NCI-H128 (cell line): ENCODE results near the gene RASA4.
"Not testable (repeated sequence)": the region's sequence is repeated elsewhere in the genome, so short reads cannot be mapped to it uniquely, and the experiment has no call there.

ENCODE experiments used
- DNase-seq: peaks from one replicate; lab custom pipeline; 2025; ENCODE audit not compliant: unreplicated experiment; lab: John Stamatoyannopoulos, UW

The RASA4 gene

GRCh38 chr7:102544372-102544771 is 72.2 kb downstream of the RASA4 start:
- not testable (repeated sequence) for DNase-seq

GRCh38 chr7:102543596-102543995 is 73.0 kb downstream of the RASA4 start, which contains the start of gene UPK3BL2:
UPK3BL2 (minus strand) TSS chr7:102543696; CDS start chr7:102543636, 60 bp downstream.
- DNase-seq, result not testable (repeated sequence)

GRCh38 chr7:102542771-102543170 is 73.8 kb downstream of the RASA4 start:
- DNase-seq, result not testable (repeated sequence)

GRCh38 chr7:102542083-102542482 is 74.5 kb downstream of the RASA4 start:
- not testable (repeated sequence) for DNase-seq

GRCh38 chr7:102540604-102541003 is 76.0 kb downstream of the RASA4 start:
- not testable (repeated sequence) for DNase-seq

- DNase-seq, result not testable (repeated sequence)
Measured at GRCh38 chr7:102535062-102535615, 81.4 kb downstream of the RASA4 start.

- DNase-seq, result not testable (repeated sequence)
Measured at GRCh38 chr7:102532127-102532526, 84.4 kb downstream of the RASA4 start.

GRCh38 chr7:102531583-102531982 is 85.0 kb downstream of the RASA4 start:
- DNase-seq, result not testable (repeated sequence)

GRCh38 chr7:102527822-102528793 is 88.4 kb downstream of the RASA4 start:
- DNase-seq, result not testable (repeated sequence)

GRCh38 chr7:102527182-102527581 is 89.4 kb downstream of the RASA4 start:
- not testable (repeated sequence) for DNase-seq

- DNase-seq, result not testable (repeated sequence)
Measured at GRCh38 chr7:102524803-102525202, 91.8 kb downstream of the RASA4 start.
